Mesendoderm (in vitro differentiated cells): ENCODE measurements around the gene OCEL1.

Experiments
- DNase-seq: peaks from one replicate; pipeline ENCODE4 v3.0.0; 2013
- H2AK5ac ChIP-seq: 2 replicates; pipeline ENCODE4 v1.6.1; 2013; ENCODE audit warnings: low read length, inconsistent platforms
- H2BK120ac ChIP-seq: 2 replicates; pipeline ENCODE4 v1.6.1; 2013; ENCODE audit warnings: low read depth, mild to moderate bottlenecking, low read length, moderate library complexity, mixed read lengths
- H2BK15ac ChIP-seq: replicated peaks from 2 replicates; pipeline ENCODE4 v1.6.1; 2013; ENCODE audit warnings: low read depth, mild to moderate bottlenecking, moderate library complexity
- H2BK5ac ChIP-seq: 2 replicates; pipeline ENCODE4 v1.6.1; 2013; ENCODE audit warnings: low read length, inconsistent platforms
- H3K18ac ChIP-seq: 2 replicates; pipeline ENCODE4 v1.6.1; 2013; ENCODE audit warnings: mild to moderate bottlenecking, low read length, mixed read lengths
- H3K23ac ChIP-seq: one replicate; pipeline ENCODE4 v1.6.1; 2013; ENCODE audit warnings: low read length
- H3K27ac ChIP-seq: 2 replicates; pipeline ENCODE4 v1.5.1; 2013; ENCODE audit warnings: low read depth, mild to moderate bottlenecking, inconsistent platforms, low read length, moderate library complexity
- H3K27me3 ChIP-seq: 2 replicates; pipeline ENCODE4 v1.6.1; 2013; ENCODE audit warnings: low read length, control low read depth, mild to moderate bottlenecking, inconsistent platforms; ENCODE audit not compliant: insufficient read depth, poor library complexity
- H3K36me3 ChIP-seq: 2 replicates; pipeline ENCODE4 v1.6.1; 2013; ENCODE audit warnings: low read length, inconsistent platforms; ENCODE audit not compliant: control insufficient read depth, insufficient read depth
- H3K4ac ChIP-seq: one replicate; pipeline ENCODE4 v1.6.1; 2013; ENCODE audit warnings: low read depth, mild to moderate bottlenecking, low read length, moderate library complexity
- H3K4me1 ChIP-seq: 2 replicates; pipeline ENCODE4 v1.6.1; 2013; ENCODE audit warnings: low read depth, low read length, inconsistent platforms; ENCODE audit not compliant: control insufficient read depth
- H3K4me2 ChIP-seq: 2 replicates; pipeline ENCODE4 v1.6.1; 2013; ENCODE audit warnings: low read length
- H3K4me3 ChIP-seq: 2 replicates; pipeline ENCODE4 v1.5.1; 2013; ENCODE audit warnings: mild to moderate bottlenecking, low read length
- H3K56ac ChIP-seq: one replicate; pipeline ENCODE4 v1.6.1; 2013; ENCODE audit warnings: low read length
- H3K79me1 ChIP-seq: 2 replicates; pipeline ENCODE4 v1.6.1; 2013; ENCODE audit warnings: low read length, inconsistent platforms
- H3K79me2 ChIP-seq: 2 replicates; pipeline ENCODE4 v1.6.1; 2013; ENCODE audit warnings: mild to moderate bottlenecking, low read length; ENCODE audit not compliant: control insufficient read depth, insufficient read depth
- H3K9ac ChIP-seq: 2 replicates; pipeline ENCODE4 v1.6.1; 2013; ENCODE audit warnings: low read length, inconsistent platforms
- H4K5ac ChIP-seq: one replicate; pipeline ENCODE4 v1.6.1; 2013; ENCODE audit warnings: low read length
- H4K8ac ChIP-seq: one replicate; pipeline ENCODE4 v1.6.1; 2013; ENCODE audit warnings: low read depth, mild to moderate bottlenecking, control low read depth, low read length, moderate library complexity
- WGBS: extraction: QIAGEN DNeasy Blood & Tissue Kit; methylation state at CpG from one replicate; pipeline ENCODE4 v1.1.7; 2013; ENCODE audit warnings: low lambda C conversion rate, missing lambda C conversion rate; ENCODE audit not compliant: insufficient coverage; ENCODE audit errors: extremely low coverage; 5-methylcytosine and 5-hydroxymethylcytosine counted together

OCEL1 gene

GRCh38 chr19:17262557-17262956 is 36.5 kb downstream of the OCEL1 start:
- Histone ChIP-seq H2BK15ac (no peak overlapping the region), H3K18ac (no peak overlapping the region), H2BK120ac (no peak overlapping the region), H4K5ac (no peak overlapping the region), H3K56ac (no peak overlapping the region), H3K4ac (no peak overlapping the region), H3K79me2 (no peaks in the 10 kb centered on the region), H3K79me1 (no peaks in the 10 kb centered on the region), H3K27me3 (no peaks in the 10 kb centered on the region), H3K27ac (no peak overlapping the region), H3K4me3 (no peak overlapping the region), H3K4me1 (peaks cover 2% of the 10 kb centered on the region), H2BK5ac (no peak overlapping the region), H3K36me3 (no peaks in the 10 kb centered on the region), H3K9ac (no peak overlapping the region), H2AK5ac (no peak overlapping the region), H4K8ac (no peak overlapping the region), H3K4me2 (no peak overlapping the region), H3K23ac (no peak overlapping the region)
- DNase-seq: no peak
- WGBS: no CpG with 5 or more reads among the region's 16 CpGs

- Histone ChIP-seq H3K23ac (no peak overlapping the region), H3K36me3 (no peaks in the 10 kb centered on the region), H4K8ac (no peak overlapping the region), H3K4me1 (peaks cover 2% of the 10 kb centered on the region), H3K9ac (peak overlapping the region; percentile 61), H3K27me3 (no peaks in the 10 kb centered on the region), H3K79me2 (peaks cover 3% of the 10 kb centered on the region), H2BK5ac (no peak overlapping the region), H2BK15ac (no peak overlapping the region), H3K27ac (no peak overlapping the region), H3K18ac (peak overlapping the region; percentile 5), H3K79me1 (no peaks in the 10 kb centered on the region), H3K4me2 (no peak overlapping the region), H3K4ac (no peak overlapping the region), H3K4me3 (no peak overlapping the region), H4K5ac (peak overlapping the region; percentile 47), H2BK120ac (no peak overlapping the region), H3K56ac (peak overlapping the region; percentile 81), H2AK5ac (peak overlapping the region; percentile 71)
- no peak for DNase-seq
- no CpG with 5 or more reads among the region's 23 CpGs for WGBS
Observed at GRCh38 chr19:17263712-17264640, 38.0 kb downstream of the OCEL1 start.

DNA sequence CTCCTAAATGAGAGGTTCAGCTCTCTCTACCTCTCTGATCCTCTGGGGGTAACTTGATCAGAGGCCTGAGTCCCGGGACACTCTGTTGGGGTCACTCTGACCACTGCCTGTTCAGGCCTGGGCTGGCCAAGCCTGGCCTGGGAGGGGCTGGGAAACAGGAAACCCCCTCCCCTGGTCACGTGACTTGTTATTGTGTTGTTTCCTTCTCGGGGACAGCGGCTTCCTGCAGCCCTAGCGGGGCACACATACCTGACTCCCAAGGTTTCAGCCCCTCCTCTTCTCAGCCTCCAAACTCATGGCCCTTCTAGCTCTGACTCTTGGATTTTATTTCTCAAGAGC is 38.6 kb downstream of the OCEL1 start, which contains the start of gene USHBP1:
TSS of gene USHBP1 (minus strand) at position 105 of the 339 bp plus-strand sequence. CDS start 446 bp downstream, outside the sequence.
- Histone ChIP-seq H4K5ac (peak within 1 kb of the TSS; percentile 47), H2BK15ac (no peak within 1 kb of the TSS), H3K27ac (no peak within 1 kb of the TSS), H3K4me1 (peaks cover 2% of the 10 kb centered on the region), H3K79me1 (no peaks in the 10 kb centered on the region), H3K36me3 (no peaks in the 10 kb centered on the region), H3K27me3 (no peaks in the 10 kb centered on the region), H3K4me3 (no peak within 1 kb of the TSS), H2BK120ac (no peak within 1 kb of the TSS), H3K56ac (peak within 1 kb of the TSS; percentile 81), H3K4ac (peak within 1 kb of the TSS; percentile 28), H3K9ac (peak within 1 kb of the TSS; percentile 61), H2AK5ac (peak within 1 kb of the TSS; percentile 71), H4K8ac (no peak within 1 kb of the TSS), H2BK5ac (no peak within 1 kb of the TSS), H3K23ac (no peak within 1 kb of the TSS), H3K4me2 (no peak within 1 kb of the TSS), H3K18ac (peak within 1 kb of the TSS; percentile 5), H3K79me2 (peaks cover 3% of the 10 kb centered on the region)
- peak; percentile 74 for DNase-seq
- no CpG with 5 or more reads among the region's 5 CpGs for WGBS

GRCh38 chr19:17266026-17266425 is 40.0 kb downstream of the OCEL1 start:
- Histone ChIP-seq H3K79me1 (no peaks in the 10 kb centered on the region), H3K4me2 (no peak overlapping the region), H3K23ac (no peak overlapping the region), H3K79me2 (peaks cover 3% of the 10 kb centered on the region), H3K56ac (no peak overlapping the region), H3K4me1 (peaks cover 2% of the 10 kb centered on the region), H4K8ac (no peak overlapping the region), H4K5ac (no peak overlapping the region), H2BK5ac (no peak overlapping the region), H3K4ac (no peak overlapping the region), H2BK120ac (no peak overlapping the region), H3K18ac (no peak overlapping the region), H2BK15ac (no peak overlapping the region), H3K27me3 (no peaks in the 10 kb centered on the region), H3K4me3 (no peak overlapping the region), H2AK5ac (no peak overlapping the region), H3K36me3 (no peaks in the 10 kb centered on the region), H3K9ac (no peak overlapping the region), H3K27ac (no peak overlapping the region)
- DNase-seq: no peak
- no CpG with 5 or more reads among the region's 7 CpGs for WGBS

- Histone ChIP-seq H3K56ac (peak overlapping the region; percentile 15), H3K27me3 (no peaks in the 10 kb centered on the region), H2BK15ac (no peak overlapping the region), H3K36me3 (peaks cover 3% of the 10 kb centered on the region), H3K18ac (no peak overlapping the region), H3K79me2 (peaks cover 3% of the 10 kb centered on the region), H3K9ac (no peak overlapping the region), H3K4me2 (no peak overlapping the region), H3K4ac (no peak overlapping the region), H2AK5ac (no peak overlapping the region), H3K4me1 (peaks cover 2% of the 10 kb centered on the region), H4K8ac (no peak overlapping the region), H4K5ac (no peak overlapping the region), H3K79me1 (no peaks in the 10 kb centered on the region), H2BK5ac (no peak overlapping the region), H3K4me3 (no peak overlapping the region), H3K27ac (no peak overlapping the region), H2BK120ac (no peak overlapping the region), H3K23ac (no peak overlapping the region)
- no peak for DNase-seq
- WGBS: no CpG with 5 or more reads among the region's 12 CpGs
Observed at GRCh38 chr19:17266589-17266974, 40.6 kb downstream of the OCEL1 start.
